Measurements from ENCODE around the gene KCTD11.
"Not testable (repeated sequence)": the region's sequence is repeated elsewhere in the genome, so short reads cannot be mapped to it uniquely, and the experiment has no call there.

Gene KCTD11

GRCh38 chr17:7328009-7328408 lies 24.0 kb upstream of the KCTD11 start:
- DNase-seq (ENCODE audit: insufficient read length, low spot score) (no peak), FAIRE-seq (no peak)
- no peak for TF ChIP-seq POLR2A (IDR thresholded peaks at IDR 0.05; ENCODE audit: low read depth, low read length)

GRCh38 chr17:7328840-7329373 lies 23.1 kb upstream of the KCTD11 start, which contains the start of gene NEURL4:
TSS of gene NEURL4 (minus strand) at chr17:7329335. CDS start at chr17:7329312, 23 bp downstream.
- TF ChIP-seq POLR2A (IDR thresholded peaks at IDR 0.05; ENCODE audit: low read depth, low read length), result peak; percentile 47; the same call in 1 of the 2 replicates
- no peak for FAIRE-seq
- DNase-seq (ENCODE audit: insufficient read length, low spot score), result no peak

- FAIRE-seq (peak; percentile 94), DNase-seq (ENCODE audit: insufficient read length, low spot score) (peak; percentile 98)
- TF ChIP-seq POLR2A (IDR thresholded peaks at IDR 0.05; ENCODE audit: low read depth, low read length), result peak; percentile 71; the same call in 1 of the 2 replicates
These were observed 22.5 kb upstream of the KCTD11 start for GRCh38 chr17:7329374-7329996.

- no peak for FAIRE-seq
- peak; percentile 88 for DNase-seq (ENCODE audit: insufficient read length, low spot score)
- no peak for TF ChIP-seq POLR2A (IDR thresholded peaks at IDR 0.05; ENCODE audit: low read depth, low read length)
These were observed 21.8 kb upstream of the KCTD11 start for GRCh38 chr17:7329997-7330637.

GRCh38 chr17:7330638-7331015 lies 21.3 kb upstream of the KCTD11 start:
- FAIRE-seq (no peak), DNase-seq (ENCODE audit: insufficient read length, low spot score) (no peak)
- no peak for TF ChIP-seq POLR2A (IDR thresholded peaks at IDR 0.05; ENCODE audit: low read depth, low read length)

GRCh38 chr17:7332111-7332510 lies 19.9 kb upstream of the KCTD11 start:
- no peak for DNase-seq (ENCODE audit: insufficient read length, low spot score)
- TF ChIP-seq POLR2A (IDR thresholded peaks at IDR 0.05; ENCODE audit: low read depth, low read length), result no peak
- FAIRE-seq, result no peak

- FAIRE-seq; DNase-seq (ENCODE audit: insufficient read length, low spot score): not testable (repeated sequence)
These were observed 19.3 kb upstream of the KCTD11 start for GRCh38 chr17:7332600-7333069.

GRCh38 chr17:7334938-7335538 lies 16.9 kb upstream of the KCTD11 start:
- no peak for TF ChIP-seq POLR2A (IDR thresholded peaks at IDR 0.05; ENCODE audit: low read depth, low read length)
- no peak for DNase-seq (ENCODE audit: insufficient read length, low spot score)
- FAIRE-seq, result no peak

- not testable (repeated sequence) for FAIRE-seq; DNase-seq (ENCODE audit: insufficient read length, low spot score)
These were observed 16.2 kb upstream of the KCTD11 start for GRCh38 chr17:7335765-7336164.

- FAIRE-seq (no peak), DNase-seq (ENCODE audit: insufficient read length, low spot score) (no peak)
- no peak for TF ChIP-seq POLR2A (IDR thresholded peaks at IDR 0.05; ENCODE audit: low read depth, low read length)
These were observed 15.5 kb upstream of the KCTD11 start, which contains the start of gene ACAP1 for GRCh38 chr17:7336240-7337175. TSS of gene ACAP1 (plus strand) at chr17:7336529. CDS start at chr17:7336735, 206 bp downstream.

GRCh38 chr17:7337600-7337999 lies 14.4 kb upstream of the KCTD11 start:
- FAIRE-seq; DNase-seq (ENCODE audit: insufficient read length, low spot score): not testable (repeated sequence)

- FAIRE-seq (no peak), DNase-seq (ENCODE audit: insufficient read length, low spot score) (no peak)
- TF ChIP-seq POLR2A (IDR thresholded peaks at IDR 0.05; ENCODE audit: low read depth, low read length), result no peak
These were observed 11.8 kb upstream of the KCTD11 start for GRCh38 chr17:7340179-7340578.

- TF ChIP-seq POLR2A (IDR thresholded peaks at IDR 0.05; ENCODE audit: low read depth, low read length), result no peak
- no peak for DNase-seq (ENCODE audit: insufficient read length, low spot score)
These were observed 10.1 kb upstream of the KCTD11 start for GRCh38 chr17:7341842-7342241.

More at GRCh38 chr17:7341842-7342241, 10.1 kb upstream of the KCTD11 start:
- no peak for FAIRE-seq

Measured in H54 (cell line).